ENCODE measurements around the gene ANKZF1.
"Not testable (repeated sequence)": the region's sequence is repeated elsewhere in the genome, so short reads cannot be mapped to it uniquely, and the experiment has no call there.

The ANKZF1 gene, protein sequence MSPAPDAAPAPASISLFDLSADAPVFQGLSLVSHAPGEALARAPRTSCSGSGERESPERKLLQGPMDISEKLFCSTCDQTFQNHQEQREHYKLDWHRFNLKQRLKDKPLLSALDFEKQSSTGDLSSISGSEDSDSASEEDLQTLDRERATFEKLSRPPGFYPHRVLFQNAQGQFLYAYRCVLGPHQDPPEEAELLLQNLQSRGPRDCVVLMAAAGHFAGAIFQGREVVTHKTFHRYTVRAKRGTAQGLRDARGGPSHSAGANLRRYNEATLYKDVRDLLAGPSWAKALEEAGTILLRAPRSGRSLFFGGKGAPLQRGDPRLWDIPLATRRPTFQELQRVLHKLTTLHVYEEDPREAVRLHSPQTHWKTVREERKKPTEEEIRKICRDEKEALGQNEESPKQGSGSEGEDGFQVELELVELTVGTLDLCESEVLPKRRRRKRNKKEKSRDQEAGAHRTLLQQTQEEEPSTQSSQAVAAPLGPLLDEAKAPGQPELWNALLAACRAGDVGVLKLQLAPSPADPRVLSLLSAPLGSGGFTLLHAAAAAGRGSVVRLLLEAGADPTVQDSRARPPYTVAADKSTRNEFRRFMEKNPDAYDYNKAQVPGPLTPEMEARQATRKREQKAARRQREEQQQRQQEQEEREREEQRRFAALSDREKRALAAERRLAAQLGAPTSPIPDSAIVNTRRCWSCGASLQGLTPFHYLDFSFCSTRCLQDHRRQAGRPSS

GRCh38 chr2:219229305-219230058 lies at the start of gene ANKZF1, which contains the start of gene ATG9A:
Gene ANKZF1 (plus strand): TSS chr2:219229806. CDS start chr2:219230258, 452 bp downstream.
Gene ATG9A (minus strand): TSS chr2:219229636. CDS start chr2:219228024, 1,612 bp downstream.
- peak; percentile 100 for DNase-seq (ENCODE audit: low spot score)

DNA sequence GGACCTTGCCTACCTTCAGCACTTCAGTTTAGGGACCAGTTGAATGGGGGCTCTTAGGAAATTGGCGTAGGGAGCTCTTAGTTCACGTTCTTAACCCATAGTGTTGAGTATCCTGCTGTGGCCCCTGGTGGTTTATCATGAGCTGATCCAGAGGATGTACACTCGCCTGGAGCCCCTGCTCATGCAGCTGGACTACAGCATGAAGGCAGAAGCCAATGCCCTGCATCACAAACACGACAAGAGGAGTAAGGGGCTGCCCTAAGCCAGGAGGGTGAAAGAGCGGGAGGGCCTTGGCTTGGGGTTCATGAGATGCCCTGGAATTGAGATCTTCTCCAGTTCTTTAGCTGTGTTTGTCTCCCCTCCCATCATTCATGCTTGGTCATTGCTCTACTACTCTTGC lies 48.6 kb upstream of the ANKZF1 start:
- DNase-seq (ENCODE audit: low spot score): no peak

GRCh38 chr2:219181531-219181930 lies 48.1 kb upstream of the ANKZF1 start:
- no peak for DNase-seq (ENCODE audit: low spot score)

DNA sequence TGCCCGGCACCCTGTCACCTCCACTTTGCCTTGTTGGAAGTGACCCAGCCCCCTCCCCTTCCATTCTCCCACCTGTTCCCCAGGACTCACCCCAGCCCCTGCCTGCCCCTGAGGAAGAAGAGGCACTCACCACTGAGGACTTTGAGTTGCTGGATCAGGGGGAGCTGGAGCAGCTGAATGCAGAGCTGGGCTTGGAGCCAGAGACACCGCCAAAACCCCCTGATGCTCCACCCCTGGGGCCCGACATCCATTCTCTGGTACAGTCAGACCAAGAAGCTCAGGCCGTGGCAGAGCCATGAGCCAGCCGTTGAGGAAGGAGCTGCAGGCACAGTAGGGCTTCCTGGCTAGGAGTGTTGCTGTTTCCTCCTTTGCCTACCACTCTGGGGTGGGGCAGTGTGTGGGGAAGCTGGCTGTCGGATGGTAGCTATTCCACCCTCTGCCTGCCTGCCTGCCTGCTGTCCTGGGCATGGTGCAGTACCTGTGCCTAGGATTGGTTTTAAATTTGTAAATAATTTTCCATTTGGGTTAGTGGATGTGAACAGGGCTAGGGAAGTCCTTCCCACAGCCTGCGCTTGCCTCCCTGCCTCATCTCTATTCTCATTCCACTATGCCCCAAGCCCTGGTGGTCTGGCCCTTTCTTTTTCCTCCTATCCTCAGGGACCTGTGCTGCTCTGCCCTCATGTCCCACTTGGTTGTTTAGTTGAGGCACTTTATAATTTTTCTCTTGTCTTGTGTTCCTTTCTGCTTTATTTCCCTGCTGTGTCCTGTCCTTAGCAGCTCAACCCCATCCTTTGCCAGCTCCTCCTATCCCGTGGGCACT lies 47.1 kb upstream of the ANKZF1 start:
- no peak for DNase-seq (ENCODE audit: low spot score)

- DNase-seq (ENCODE audit: low spot score): no peak
Measured at GRCh38 chr2:219183151-219183772, 46.3 kb upstream of the ANKZF1 start.

DNA sequence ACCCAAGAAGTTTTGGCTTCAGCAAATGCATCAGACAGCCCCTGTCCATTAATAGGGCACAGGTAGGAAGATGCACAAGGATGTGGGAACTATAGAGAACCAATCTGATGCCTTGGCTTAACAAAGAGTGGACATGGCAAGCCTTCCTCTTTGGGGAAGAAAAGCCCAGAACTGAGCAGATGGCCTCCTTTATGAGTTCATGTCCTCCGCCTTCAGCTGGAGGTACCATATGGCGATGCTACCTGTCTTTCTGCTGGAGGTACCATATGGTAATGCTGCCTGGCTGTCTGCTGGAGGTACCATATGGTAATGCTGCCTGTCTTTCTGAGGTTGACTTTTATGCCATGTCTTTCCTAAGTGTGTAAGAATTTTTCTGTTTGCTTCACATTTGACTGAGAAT lies 45.5 kb upstream of the ANKZF1 start:
- DNase-seq (ENCODE audit: low spot score): no peak

DNA sequence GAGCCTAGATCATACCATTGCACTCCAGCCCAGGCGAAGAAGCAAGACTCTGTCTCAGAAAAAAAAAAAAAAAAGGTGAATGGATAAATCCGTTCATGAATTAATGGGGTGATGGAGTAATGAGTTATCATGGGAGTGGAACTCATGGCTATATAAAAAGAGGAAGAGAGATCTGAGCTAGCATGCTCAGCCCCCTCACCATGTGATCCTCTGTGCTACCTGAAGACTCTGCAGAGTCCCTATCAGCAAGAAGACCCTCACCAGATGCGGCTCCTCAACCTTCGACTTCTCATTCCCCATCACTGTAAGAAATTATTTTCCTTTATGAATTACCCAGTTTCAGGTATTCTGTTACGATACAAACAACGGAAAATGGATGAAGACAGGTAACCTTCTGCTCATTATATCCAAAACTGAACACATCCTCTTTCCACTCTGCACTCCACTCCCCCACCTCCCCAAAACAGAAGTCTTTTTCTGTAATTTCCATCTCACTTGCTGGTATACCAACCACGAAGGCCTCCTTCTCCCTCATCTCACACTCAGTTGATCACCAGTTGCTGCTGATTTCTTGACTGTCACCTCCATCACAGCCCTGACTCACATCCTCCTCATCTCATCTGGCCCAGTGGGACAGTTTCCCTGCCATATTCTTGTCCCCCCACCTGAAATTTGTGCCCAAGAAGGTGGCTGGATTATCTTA lies 42.7 kb upstream of the ANKZF1 start:
- no peak for DNase-seq (ENCODE audit: low spot score)

- DNase-seq (ENCODE audit: low spot score): no peak
Measured at GRCh38 chr2:219197388-219197787, 32.2 kb upstream of the ANKZF1 start.

DNA sequence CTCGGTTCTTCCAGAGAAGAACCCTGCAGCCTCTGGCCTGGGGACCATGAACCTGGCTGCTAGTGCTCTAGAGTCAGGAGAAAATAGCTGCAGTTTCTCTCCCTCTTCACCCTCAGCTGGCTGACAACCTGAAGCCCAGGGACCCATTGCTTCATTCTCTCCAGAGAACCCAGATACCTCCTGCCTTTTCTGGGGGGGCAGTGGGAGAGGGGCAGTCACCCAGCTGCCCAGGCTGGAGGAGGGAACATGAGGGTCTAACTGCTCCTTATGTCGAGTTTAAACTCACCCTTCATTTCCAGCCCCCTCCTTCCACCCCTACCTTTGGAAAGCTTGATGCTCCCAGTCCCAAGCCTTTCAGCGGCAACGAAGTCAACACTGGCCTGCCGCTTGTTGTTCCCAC lies 30.6 kb upstream of the ANKZF1 start:
- no peak for DNase-seq (ENCODE audit: low spot score)

GRCh38 chr2:219199470-219200211 lies 30.0 kb upstream of the ANKZF1 start:
- DNase-seq (ENCODE audit: low spot score): no peak

- DNase-seq (ENCODE audit: low spot score): not testable (repeated sequence)
Measured at GRCh38 chr2:219200502-219201326, 28.9 kb upstream of the ANKZF1 start.

GRCh38 chr2:219201331-219201730 lies 28.3 kb upstream of the ANKZF1 start:
- DNase-seq (ENCODE audit: low spot score): not testable (repeated sequence)

DNA sequence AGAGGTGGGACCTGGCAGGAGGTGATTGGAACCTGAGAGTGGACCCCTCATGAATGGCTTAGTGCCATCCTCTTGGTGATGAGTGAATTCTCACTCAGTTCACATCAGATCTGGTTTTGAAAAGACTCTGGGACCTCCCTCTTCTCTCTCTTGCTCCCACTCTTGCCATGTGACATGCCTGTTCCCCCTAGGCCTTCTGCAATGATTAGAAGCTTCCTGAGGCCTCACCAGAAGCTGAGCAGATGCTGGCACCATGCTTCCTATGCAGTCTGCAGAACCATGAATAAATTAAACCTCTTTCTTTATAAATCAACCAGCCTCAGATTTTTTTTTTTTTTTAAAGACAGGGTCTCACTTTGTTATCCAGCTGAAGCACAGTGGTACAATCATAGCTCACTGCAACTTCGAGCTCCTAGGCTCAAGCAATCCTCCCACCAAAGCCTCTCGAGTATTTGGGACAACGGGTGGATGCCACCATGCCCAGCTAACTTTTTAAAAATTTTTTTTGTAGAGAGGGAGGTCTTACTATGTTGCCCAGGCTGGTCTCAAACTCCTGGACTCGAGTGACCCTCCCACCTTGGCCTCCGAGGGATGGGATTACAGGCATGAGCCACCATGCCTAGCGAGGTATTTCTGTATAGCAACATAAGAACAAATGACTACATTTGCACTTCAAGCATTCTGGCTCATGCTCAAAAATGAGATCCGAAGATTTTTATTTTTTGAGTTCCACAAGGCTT lies 25.0 kb upstream of the ANKZF1 start:
- DNase-seq (ENCODE audit: low spot score): no peak

- no peak for DNase-seq (ENCODE audit: low spot score)
Measured at GRCh38 chr2:219205165-219205538, 24.5 kb upstream of the ANKZF1 start.

DNA sequence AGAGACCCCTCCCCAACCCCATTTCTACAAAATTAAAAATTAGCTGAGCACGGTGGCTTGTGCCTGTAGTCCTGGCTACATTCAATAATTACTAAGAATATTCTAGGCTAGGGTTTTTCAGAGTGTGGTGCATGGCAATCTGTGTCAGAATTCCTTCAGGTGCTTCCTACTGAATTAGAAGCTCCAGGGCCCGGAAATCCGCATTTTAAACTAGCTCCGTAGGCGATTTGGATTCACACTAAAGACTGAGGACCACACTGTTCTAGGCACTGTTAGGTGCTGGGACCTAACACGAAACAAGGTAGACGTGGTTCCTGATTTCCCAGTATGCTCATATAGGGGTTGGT lies 23.7 kb upstream of the ANKZF1 start:
- no peak for DNase-seq (ENCODE audit: low spot score)

DNA sequence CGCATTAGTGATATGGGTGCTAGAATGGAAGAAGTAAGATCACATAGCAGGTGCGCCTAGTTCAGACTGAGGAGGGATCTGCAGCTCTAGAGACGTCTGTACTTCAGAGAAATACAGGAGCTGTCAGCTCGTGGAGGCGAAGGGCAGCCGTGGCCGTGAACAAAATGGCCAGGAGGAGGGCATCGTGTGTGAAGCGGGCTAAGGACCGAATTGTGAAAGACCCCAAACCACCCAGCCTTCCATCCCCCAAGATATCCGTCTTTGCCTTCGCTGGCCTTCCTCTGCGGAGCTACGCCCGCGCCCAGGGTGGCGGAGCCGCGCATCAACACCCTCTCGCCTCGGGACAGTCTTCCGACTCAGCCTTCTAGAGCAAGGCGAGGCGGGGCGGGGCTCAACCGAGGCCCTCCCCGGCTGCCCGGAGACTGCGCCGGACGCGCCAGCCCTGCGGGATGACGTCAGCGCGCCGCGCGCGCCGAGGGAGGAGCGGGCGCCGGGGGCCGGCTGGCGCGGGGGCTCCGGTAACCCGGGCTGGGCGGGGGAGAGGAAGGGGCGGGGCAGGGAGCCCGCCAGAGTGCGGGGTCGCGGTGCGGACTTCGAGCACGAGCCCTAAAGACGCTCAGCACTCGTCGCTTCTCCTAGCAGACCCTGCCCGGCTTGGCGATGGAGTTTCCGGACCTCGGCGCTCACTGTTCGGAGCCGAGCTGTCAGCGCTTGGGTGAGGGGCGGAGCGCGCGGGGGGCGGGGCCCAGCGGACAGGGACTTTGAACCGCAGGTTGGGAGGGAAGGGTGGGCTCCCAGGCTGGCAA lies 23.1 kb upstream of the ANKZF1 start, which contains the start of gene ZFAND2B:
TSS of gene ZFAND2B (plus strand) at position 455 of the 806 bp plus-strand sequence. CDS start at position 661, 206 bp downstream.
- DNase-seq (ENCODE audit: low spot score): peak; percentile 97
